Panc1 (cell line): Measurements from ENCODE around the gene SH3D21.

Source experiments
- CTCF ChIP-seq: fragments of 450-650 bp; IDR thresholded peaks from 2 replicates; pipeline ENCODE4 v1.5.1; 2017; ENCODE audit warnings: mild to moderate bottlenecking
- POLR2AphosphoS5 ChIP-seq: IDR thresholded peaks from 2 replicates; pipeline ENCODE4 v1.6.1; 2012; ENCODE audit warnings: mild to moderate bottlenecking, low read depth, low read length, moderate library complexity

- TF ChIP-seq CTCF (no peak), POLR2AphosphoS5 (no peak)
Measured at GRCh38 chr1:36279789-36280296, 26.3 kb upstream of the SH3D21 start.
